MCF 10A (cell line): ENCODE results near the gene KIAA0753. TPM values are rescaled to one million over a fixed set of nuclear protein-coding genes. Genes with fewer than 3 reads are reported as not detected.
A peak's percentile ranks its signal among the peaks of the same experiment; 100 is the strongest.

Source experiments
- BruUV-seq: library from RNA; stranded (reverse); fragments of 400-500 nt; replicated peaks from 2 replicates; lab custom pipeline; 2021; lab: Mats Ljungman, UMichigan
- CTCF ChIA-PET: fragments of 300-600 bp; sonication (Branson Sonifier 250); formaldehyde crosslinking; extraction: SDS; loops from one replicate; lab custom pipeline; 2021; ENCODE audit warnings: antibody characterized with exemption, inconsistent platforms; lab: Yijun Ruan, JAX
- POLR2A ChIA-PET: fragments of 300-600, 350-650 bp; sonication (Branson Sonifier 250); formaldehyde crosslinking; extraction: SDS; loops from one replicate; lab custom pipeline; 2020; ENCODE audit warnings: antibody characterized with exemption, inconsistent platforms; lab: Yijun Ruan, JAX
- DNase-seq: peaks from one replicate; pipeline ENCODE4 v3.0.0-alpha.2; 2018; ENCODE audit not compliant: unreplicated experiment
- H3K27ac Mint-ChIP-seq: one replicate; pipeline ENCODE4 v1.8.0; 2022; ENCODE audit warnings: mild to moderate bottlenecking, low read depth, mixed read lengths; ENCODE audit not compliant: unreplicated experiment
- H3K27me3 Mint-ChIP-seq: one replicate; pipeline ENCODE4 v1.8.0; 2022; ENCODE audit warnings: mixed read lengths; ENCODE audit not compliant: insufficient read depth, unreplicated experiment
- H3K36me3 Mint-ChIP-seq: one replicate; pipeline ENCODE4 v1.8.0; 2022; ENCODE audit warnings: mild to moderate bottlenecking, moderate library complexity, mixed read lengths; ENCODE audit not compliant: insufficient read depth, unreplicated experiment
- H3K4me1 Mint-ChIP-seq: one replicate; pipeline ENCODE4 v1.8.0; 2022; ENCODE audit warnings: mixed read lengths; ENCODE audit not compliant: insufficient read depth, unreplicated experiment
- H3K4me3 Mint-ChIP-seq: one replicate; pipeline ENCODE4 v1.8.0; 2022; ENCODE audit warnings: mild to moderate bottlenecking, moderate library complexity, mixed read lengths; ENCODE audit not compliant: unreplicated experiment
- H3K9me3 Mint-ChIP-seq: one replicate; pipeline ENCODE4 v1.8.0; 2022; ENCODE audit warnings: mixed read lengths; ENCODE audit not compliant: unreplicated experiment
- intact Hi-C: fragments of 100-400 bp; cut with micrococcal nuclease; formaldehyde crosslinking; loops from 2 replicates; pipeline ENCODE4 v1.14.1; 2022
- total RNA-seq: library from RNA; stranded (reverse); gene quantifications from 2 replicates; pipeline ENCODE4 v1.2.3, GENCODE V29; 2022
- TF ChIP-seq, protein P1 (sequence below): fragments of 200-600 bp; IDR thresholded peaks from one replicate; pipeline ENCODE4 v1.8.0; 2022; ENCODE audit warnings: antibody characterized with exemption, mild to moderate bottlenecking; ENCODE audit not compliant: unreplicated experiment

KIAA0753 gene
- total RNA-seq, 1 experiment from 2014 or later: 22.8 TPM

DNA sequence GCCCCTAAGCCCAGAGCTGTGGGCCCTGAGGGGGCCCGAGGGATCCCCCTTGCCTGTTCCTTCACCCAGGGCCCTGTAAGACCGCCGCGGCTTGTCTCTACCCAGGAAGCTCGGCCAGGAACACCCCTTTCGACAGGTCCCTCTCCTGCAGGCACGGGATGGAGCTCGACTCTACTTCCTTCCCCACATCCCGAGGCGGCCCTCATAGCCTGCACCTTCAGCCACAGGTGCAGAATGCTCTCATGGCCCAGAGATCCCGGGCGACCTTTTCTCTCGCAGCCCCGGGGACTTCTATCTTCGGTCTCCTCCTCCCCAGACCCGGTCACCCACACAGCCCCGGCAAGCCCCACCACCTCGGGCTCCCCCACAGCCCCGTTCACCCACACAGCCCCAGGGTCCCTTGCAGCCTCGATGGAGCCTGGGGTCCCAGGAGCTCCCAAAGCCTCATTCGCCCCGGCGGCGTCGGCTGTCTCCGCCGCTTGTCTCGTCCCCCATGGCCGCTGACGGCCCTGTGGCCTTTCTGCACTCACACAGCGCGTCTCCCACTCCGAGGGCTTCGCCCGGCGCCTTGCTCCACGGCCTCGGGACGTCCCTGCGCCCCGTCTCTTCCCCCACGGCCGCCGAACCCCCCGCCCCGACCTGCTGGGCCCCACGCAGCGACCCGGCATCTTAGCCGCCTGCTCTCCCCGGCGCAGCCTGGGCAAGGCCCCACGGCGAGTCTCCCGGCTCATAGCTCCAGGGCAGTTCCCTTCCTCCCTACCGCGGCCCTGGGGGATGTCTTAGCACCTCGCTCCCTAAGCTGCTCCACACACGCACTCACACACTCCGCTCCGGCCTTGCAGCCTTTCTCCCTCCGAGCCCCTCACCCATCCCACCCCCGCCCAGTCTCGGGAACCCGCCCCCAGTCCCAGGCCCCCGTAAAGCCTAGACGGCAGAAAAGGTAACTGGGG, 650 bp downstream of the KIAA0753 start:
- intact Hi-C loops: loop anchor here (1.0 to 2.0 kb wide), 2 partner anchors 85 to 169 kb away; no protein-coding TSS in a partner anchor
- no TSS peak for BruUV-seq

DNA sequence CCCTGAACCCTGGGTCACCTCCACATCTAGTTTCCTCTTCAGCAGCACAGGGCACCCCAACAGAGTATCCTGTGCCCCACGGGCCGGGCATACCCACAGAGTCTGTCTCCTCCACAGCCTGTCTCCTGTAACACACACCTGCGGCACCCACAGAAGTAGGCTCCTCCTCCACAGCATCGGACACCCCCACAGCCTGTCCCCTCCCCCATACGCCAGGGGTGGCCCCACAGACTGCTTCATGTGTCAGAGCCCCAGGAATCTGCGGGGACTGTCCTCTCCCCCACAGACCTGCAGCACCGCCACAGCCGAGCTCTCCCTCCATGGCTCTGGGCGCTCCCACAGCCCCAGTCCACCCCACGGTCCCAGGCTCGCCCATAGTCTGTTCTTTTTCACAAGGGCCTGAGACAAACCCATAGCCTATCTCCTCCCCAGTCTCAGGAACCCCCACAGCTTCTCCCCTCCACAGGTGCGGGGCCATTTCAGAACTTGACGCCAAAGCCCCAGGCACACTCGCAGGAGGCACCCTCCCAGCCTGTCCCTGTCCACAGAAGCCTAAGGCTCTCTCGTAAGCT, 1.4 kb downstream of the KIAA0753 start:
- CTCF ChIA-PET: interaction anchor here (0.5 to 2.1 kb wide), 4 partner anchors 9 to 1121 kb away, joined by 3 to 9 read pairs (median 3); no protein-coding TSS in a partner anchor

More for the DNA sequence above, 650 bp downstream of the KIAA0753 start:
- POLR2A ChIA-PET: interaction anchor here (0.6 to 3.9 kb wide), 16 partner anchors 11 to 618 kb away, joined by 3 to 57 read pairs (median 5); partner anchors contain the start of genes C17orf100, MED31, PIMREG and RNASEK
- Mint-ChIP-seq H3K4me1 (peaks cover 19% of the 10 kb centered on the region), H3K9me3 (no peaks in the 10 kb centered on the region), H3K36me3 (peaks cover 57% of the 10 kb centered on the region), H3K27me3 (no peaks in the 10 kb centered on the region), H3K4me3 (peak overlapping the region; percentile 96), H3K27ac (peak overlapping the region; percentile 96)
- DNase-seq: peak; percentile 20
- TF ChIP-seq, protein P1, sequence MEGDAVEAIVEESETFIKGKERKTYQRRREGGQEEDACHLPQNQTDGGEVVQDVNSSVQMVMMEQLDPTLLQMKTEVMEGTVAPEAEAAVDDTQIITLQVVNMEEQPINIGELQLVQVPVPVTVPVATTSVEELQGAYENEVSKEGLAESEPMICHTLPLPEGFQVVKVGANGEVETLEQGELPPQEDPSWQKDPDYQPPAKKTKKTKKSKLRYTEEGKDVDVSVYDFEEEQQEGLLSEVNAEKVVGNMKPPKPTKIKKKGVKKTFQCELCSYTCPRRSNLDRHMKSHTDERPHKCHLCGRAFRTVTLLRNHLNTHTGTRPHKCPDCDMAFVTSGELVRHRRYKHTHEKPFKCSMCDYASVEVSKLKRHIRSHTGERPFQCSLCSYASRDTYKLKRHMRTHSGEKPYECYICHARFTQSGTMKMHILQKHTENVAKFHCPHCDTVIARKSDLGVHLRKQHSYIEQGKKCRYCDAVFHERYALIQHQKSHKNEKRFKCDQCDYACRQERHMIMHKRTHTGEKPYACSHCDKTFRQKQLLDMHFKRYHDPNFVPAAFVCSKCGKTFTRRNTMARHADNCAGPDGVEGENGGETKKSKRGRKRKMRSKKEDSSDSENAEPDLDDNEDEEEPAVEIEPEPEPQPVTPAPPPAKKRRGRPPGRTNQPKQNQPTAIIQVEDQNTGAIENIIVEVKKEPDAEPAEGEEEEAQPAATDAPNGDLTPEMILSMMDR: no peak
- CTCF ChIA-PET: interaction anchor here (0.5 to 2.1 kb wide), 5 partner anchors 9 to 1122 kb away, joined by 3 to 9 read pairs (median 3); no protein-coding TSS in a partner anchor

DNA sequence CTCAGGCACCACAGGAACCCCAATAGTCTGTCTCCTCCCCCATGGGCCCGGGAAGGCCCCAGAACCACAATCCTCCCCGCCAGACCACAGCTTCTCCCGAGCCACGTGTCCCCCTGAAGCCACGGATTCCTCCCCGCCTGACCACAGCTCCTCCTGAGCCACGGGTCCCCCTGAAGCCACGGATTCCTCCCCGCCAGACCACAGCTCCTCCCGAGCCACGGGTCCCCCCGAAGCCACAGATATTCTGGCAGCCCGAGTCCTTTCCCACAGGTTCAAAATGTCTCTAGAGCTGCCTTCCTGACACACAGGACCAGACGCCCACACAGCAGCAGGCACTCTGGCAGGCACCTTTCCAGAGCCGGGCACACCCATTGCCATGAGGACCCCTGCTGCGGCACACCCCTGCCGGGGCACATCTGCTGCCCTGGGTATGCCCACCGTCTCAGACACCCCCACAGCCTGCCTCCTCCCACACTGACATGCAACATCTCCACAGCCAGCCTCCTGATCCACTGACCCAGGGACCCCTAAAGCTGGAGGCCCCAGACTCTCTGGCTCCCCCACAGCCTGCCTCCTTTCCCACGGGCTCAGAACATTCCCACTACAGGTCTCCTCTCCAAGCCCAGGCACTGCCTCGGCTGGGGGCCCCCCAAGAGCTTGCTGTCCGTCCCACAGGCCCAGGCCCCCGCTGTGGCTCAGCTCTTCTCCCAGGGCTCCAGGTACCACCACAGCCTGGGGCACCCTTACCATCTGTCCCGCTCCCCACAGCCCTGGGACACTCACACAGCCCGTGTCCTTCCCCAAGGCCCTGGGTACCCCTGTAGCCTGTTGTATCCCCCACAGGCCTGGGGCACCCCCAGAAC, 2.2 kb downstream of the KIAA0753 start:
- BruUV-seq: no TSS peak
- Mint-ChIP-seq H3K4me3 (peak overlapping the region; percentile 96), H3K9me3 (no peaks in the 10 kb centered on the region), H3K27me3 (no peaks in the 10 kb centered on the region), H3K4me1 (peaks cover 18% of the 10 kb centered on the region), H3K36me3 (peaks cover 59% of the 10 kb centered on the region), H3K27ac (peak overlapping the region; percentile 96)
- POLR2A ChIA-PET: interaction anchor here (0.7 kb wide), 2 partner anchors 8 to 366 kb away, joined by 3 to 6 read pairs; no protein-coding TSS in a partner anchor
- CTCF ChIA-PET: interaction anchor here (0.6 to 2.1 kb wide), 2 partner anchors 166 to 383 kb away, joined by 3 to 9 read pairs; no protein-coding TSS in a partner anchor
- TF ChIP-seq, protein P1: no peak
- intact Hi-C loops: no loop called here
- DNase-seq: no peak

More for the DNA sequence above, 1.4 kb downstream of the KIAA0753 start:
- Mint-ChIP-seq H3K27ac (peak overlapping the region; percentile 96), H3K9me3 (no peaks in the 10 kb centered on the region), H3K36me3 (peaks cover 59% of the 10 kb centered on the region), H3K4me1 (peaks cover 18% of the 10 kb centered on the region), H3K27me3 (no peaks in the 10 kb centered on the region), H3K4me3 (peak overlapping the region; percentile 96)
- no TSS peak for BruUV-seq
- POLR2A ChIA-PET: interaction anchor here (0.6 to 3.9 kb wide), 5 partner anchors 9 to 177 kb away, joined by 3 to 57 read pairs (median 19); partner anchors contain the start of genes C17orf100 and MED31
- intact Hi-C loops: no loop called here
- TF ChIP-seq, protein P1: no peak
- DNase-seq: no peak
